Neural cell (in vitro differentiated cells): Measurements from ENCODE around the gene TBPL1. TPM values are rescaled to one million over a fixed set of nuclear protein-coding genes. Genes with fewer than 3 reads are reported as not detected.

Experiments used
- H2AFZ ChIP-seq: fragments of 200-600, 300-800 bp; sonication (generic), shearing (Covaris generic); 2 replicates; pipeline ENCODE4 v1.6.0; 2014; ENCODE audit warnings: low read depth, mild to moderate bottlenecking, antibody characterized with exemption, low read length, moderate library complexity
- H3F3A ChIP-seq: fragments of 200-600 bp; shearing (Covaris generic); 2 replicates; pipeline ENCODE4 v1.6.1; 2016; ENCODE audit warnings: mild to moderate bottlenecking, moderate library complexity, mixed read lengths, antibody characterized with exemption, low read length; ENCODE audit not compliant: insufficient read depth, poor library complexity, severe bottlenecking
- H3K27ac ChIP-seq: fragments of 200-600, 300-800 bp; sonication (generic), shearing (Covaris generic); 2 replicates; pipeline ENCODE4 v1.5.1; 2014; ENCODE audit warnings: mild to moderate bottlenecking, low read length, moderate library complexity
- H3K27me3 ChIP-seq: fragments of 300-800, 200-600 bp; sonication (generic), shearing (Covaris generic); 2 replicates; pipeline ENCODE4 v1.6.0; 2014; ENCODE audit warnings: mild to moderate bottlenecking, low read depth, low read length, moderate library complexity; ENCODE audit not compliant: insufficient read depth
- H3K36me3 ChIP-seq: fragments of 300-800, 200-600 bp; sonication (generic), shearing (Covaris generic); 2 replicates; pipeline ENCODE4 v1.5.1; 2014; ENCODE audit warnings: mild to moderate bottlenecking, antibody characterized with exemption, low read length, moderate library complexity; ENCODE audit not compliant: insufficient read depth
- H3K4me2 ChIP-seq: fragments of 300-800, 200-600 bp; sonication (generic), shearing (Covaris generic); 2 replicates; pipeline ENCODE4 v1.6.0; 2014; ENCODE audit warnings: mild to moderate bottlenecking, low read length
- H3K4me3 ChIP-seq: fragments of 300-800, 200-600 bp; sonication (generic), shearing (Covaris generic); 2 replicates; pipeline ENCODE4 v1.5.1; 2014; ENCODE audit warnings: mild to moderate bottlenecking, low read length, moderate library complexity
- H3K79me2 ChIP-seq: fragments of 200-600 bp; shearing (Covaris generic); replicated peaks from 2 replicates; pipeline ENCODE4 v1.6.0; 2014; ENCODE audit warnings: mild to moderate bottlenecking, low read length, moderate library complexity; ENCODE audit not compliant: insufficient read depth
- H3K9ac ChIP-seq: fragments of 300-800, 200-600 bp; sonication (generic), shearing (Covaris generic); 2 replicates; pipeline ENCODE4 v1.6.1; 2016; ENCODE audit warnings: mild to moderate bottlenecking, low read length, mixed read lengths
- H3K9me2 ChIP-seq: fragments of 200-600 bp; shearing (Covaris generic); 2 replicates; pipeline ENCODE4 v1.6.1; 2016; ENCODE audit warnings: mild to moderate bottlenecking, low read length, mixed read lengths; ENCODE audit not compliant: insufficient read depth
- H3K9me3 ChIP-seq: fragments of 200-600, 300-800 bp; sonication (generic), shearing (Covaris generic); 2 replicates; pipeline ENCODE4 v1.6.1; 2016; ENCODE audit warnings: mild to moderate bottlenecking, mixed run types, low read length, moderate library complexity, mixed read lengths
- H4K20me1 ChIP-seq: fragments of 200-600 bp; shearing (Covaris generic); 2 replicates; pipeline ENCODE4 v1.6.1; 2016; ENCODE audit warnings: mild to moderate bottlenecking, mixed run types; ENCODE audit not compliant: insufficient read depth
- EP300 ChIP-seq: fragments of 450-650 bp; conservative IDR thresholded peaks from 2 replicates; pipeline ENCODE4 v1.6.1; 2014; ENCODE audit warnings: antibody characterized with exemption, mild to moderate bottlenecking, moderate library complexity; ENCODE audit not compliant: poor library complexity, severe bottlenecking
- EZH2 ChIP-seq: fragments of 200-600, 300-800 bp; shearing (Covaris generic), sonication (generic); IDR thresholded peaks from 2 replicates; pipeline ENCODE4 v1.6.1; 2014; ENCODE audit warnings: antibody characterized with exemption, low read length, borderline replicate concordance, mild to moderate bottlenecking; ENCODE audit not compliant: insufficient read depth, poor library complexity, severe bottlenecking
- MXI1 ChIP-seq: fragments of 450-650 bp; conservative IDR thresholded peaks from 2 replicates; pipeline ENCODE4 v1.6.1; 2014; ENCODE audit warnings: antibody characterized with exemption, mild to moderate bottlenecking; ENCODE audit not compliant: poor library complexity, severe bottlenecking
- POLR2AphosphoS5 ChIP-seq: IDR thresholded peaks from 2 replicates; pipeline ENCODE4 v1.6.1; 2012
- RAD21 ChIP-seq: fragments of 450-650 bp; conservative IDR thresholded peaks from 2 replicates; pipeline ENCODE4 v1.6.1; 2014; ENCODE audit warnings: antibody characterized with exemption, mild to moderate bottlenecking, moderate library complexity
- SMC3 ChIP-seq: fragments of 450-650 bp; conservative IDR thresholded peaks from 2 replicates; pipeline ENCODE4 v1.6.1; 2014; ENCODE audit warnings: antibody characterized with exemption, mild to moderate bottlenecking, moderate library complexity; ENCODE audit not compliant: poor library complexity
- TAF1 ChIP-seq: IDR thresholded peaks from 2 replicates; pipeline ENCODE4 v1.6.1; 2012; ENCODE audit warnings: low read depth
- polyA plus RNA-seq: library from polyadenylated mRNA; depleted of rRNA; stranded (reverse); fragments of >200 nt; gene quantifications from 2 replicates; pipeline ENCODE4 v1.2.3, GENCODE V29; 2014
- TF ChIP-seq, protein P1 (sequence below): IDR thresholded peaks from 2 replicates; pipeline ENCODE4 v1.6.1; 2012; ENCODE audit warnings: borderline replicate concordance
- TF ChIP-seq, protein P2 (sequence below): fragments of 450-650 bp; IDR thresholded peaks from 2 replicates; pipeline ENCODE4 v1.5.1; 2014; ENCODE audit warnings: antibody characterized with exemption, mild to moderate bottlenecking, moderate library complexity; ENCODE audit not compliant: poor library complexity, severe bottlenecking

The TBPL1 gene
- polyA plus RNA-seq, 1 donor from 2014 or later: 110 TPM

DNA sequence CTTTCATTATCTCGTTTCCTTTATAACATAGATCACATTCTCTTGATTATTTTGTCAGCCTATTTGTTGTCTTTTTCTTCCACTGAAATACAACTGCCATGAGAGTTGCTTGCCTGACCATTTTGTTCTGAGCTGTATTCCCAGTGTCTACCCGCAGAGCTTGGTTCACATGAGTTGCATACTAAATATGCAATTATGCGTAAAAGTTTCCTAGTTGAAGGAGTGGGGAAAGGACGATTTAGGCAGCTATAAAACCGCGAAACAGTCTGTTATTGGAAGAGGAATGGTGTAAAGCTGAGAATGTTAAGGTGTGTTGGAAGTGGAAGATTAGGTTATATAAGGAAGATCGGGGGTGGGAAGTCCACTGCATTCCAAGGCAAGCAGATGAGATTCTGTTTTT is 8.8 kb downstream of the TBPL1 start:
- H3K9me3 ChIP-seq: no peaks in the 10 kb centered on the region
- H3K79me2 ChIP-seq: peaks cover 77% of the 10 kb centered on the region
- no peak for TF ChIP-seq MXI1
- TF ChIP-seq, protein P1, sequence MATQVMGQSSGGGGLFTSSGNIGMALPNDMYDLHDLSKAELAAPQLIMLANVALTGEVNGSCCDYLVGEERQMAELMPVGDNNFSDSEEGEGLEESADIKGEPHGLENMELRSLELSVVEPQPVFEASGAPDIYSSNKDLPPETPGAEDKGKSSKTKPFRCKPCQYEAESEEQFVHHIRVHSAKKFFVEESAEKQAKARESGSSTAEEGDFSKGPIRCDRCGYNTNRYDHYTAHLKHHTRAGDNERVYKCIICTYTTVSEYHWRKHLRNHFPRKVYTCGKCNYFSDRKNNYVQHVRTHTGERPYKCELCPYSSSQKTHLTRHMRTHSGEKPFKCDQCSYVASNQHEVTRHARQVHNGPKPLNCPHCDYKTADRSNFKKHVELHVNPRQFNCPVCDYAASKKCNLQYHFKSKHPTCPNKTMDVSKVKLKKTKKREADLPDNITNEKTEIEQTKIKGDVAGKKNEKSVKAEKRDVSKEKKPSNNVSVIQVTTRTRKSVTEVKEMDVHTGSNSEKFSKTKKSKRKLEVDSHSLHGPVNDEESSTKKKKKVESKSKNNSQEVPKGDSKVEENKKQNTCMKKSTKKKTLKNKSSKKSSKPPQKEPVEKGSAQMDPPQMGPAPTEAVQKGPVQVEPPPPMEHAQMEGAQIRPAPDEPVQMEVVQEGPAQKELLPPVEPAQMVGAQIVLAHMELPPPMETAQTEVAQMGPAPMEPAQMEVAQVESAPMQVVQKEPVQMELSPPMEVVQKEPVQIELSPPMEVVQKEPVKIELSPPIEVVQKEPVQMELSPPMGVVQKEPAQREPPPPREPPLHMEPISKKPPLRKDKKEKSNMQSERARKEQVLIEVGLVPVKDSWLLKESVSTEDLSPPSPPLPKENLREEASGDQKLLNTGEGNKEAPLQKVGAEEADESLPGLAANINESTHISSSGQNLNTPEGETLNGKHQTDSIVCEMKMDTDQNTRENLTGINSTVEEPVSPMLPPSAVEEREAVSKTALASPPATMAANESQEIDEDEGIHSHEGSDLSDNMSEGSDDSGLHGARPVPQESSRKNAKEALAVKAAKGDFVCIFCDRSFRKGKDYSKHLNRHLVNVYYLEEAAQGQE: no peak
- H3K9ac ChIP-seq: no peak overlapping the region
- H3K27me3 ChIP-seq: no peaks in the 10 kb centered on the region
- H3K27ac ChIP-seq: no peak overlapping the region
- H3K36me3 ChIP-seq: no peaks in the 10 kb centered on the region
- H2AFZ ChIP-seq: no peak overlapping the region
- no peaks in the 10 kb centered on the region for H3F3A ChIP-seq
- no peak overlapping the region for H3K4me3 ChIP-seq
- no peaks in the 10 kb centered on the region for H4K20me1 ChIP-seq
- H3K4me2 ChIP-seq: no peak overlapping the region
- H3K9me2 ChIP-seq: no peaks in the 10 kb centered on the region

- Histone ChIP-seq H3K9me2 (no peaks in the 10 kb centered on the region), H3K4me2 (no peak overlapping the region), H3K79me2 (peaks cover 72% of the 10 kb centered on the region), H3K9me3 (no peaks in the 10 kb centered on the region), H3K4me3 (no peak overlapping the region), H3K27me3 (no peaks in the 10 kb centered on the region), H3F3A (no peaks in the 10 kb centered on the region), H3K27ac (no peak overlapping the region), H4K20me1 (no peaks in the 10 kb centered on the region), H2AFZ (no peak overlapping the region), H3K9ac (no peak overlapping the region), H3K36me3 (no peaks in the 10 kb centered on the region)
- TF ChIP-seq, protein P2, sequence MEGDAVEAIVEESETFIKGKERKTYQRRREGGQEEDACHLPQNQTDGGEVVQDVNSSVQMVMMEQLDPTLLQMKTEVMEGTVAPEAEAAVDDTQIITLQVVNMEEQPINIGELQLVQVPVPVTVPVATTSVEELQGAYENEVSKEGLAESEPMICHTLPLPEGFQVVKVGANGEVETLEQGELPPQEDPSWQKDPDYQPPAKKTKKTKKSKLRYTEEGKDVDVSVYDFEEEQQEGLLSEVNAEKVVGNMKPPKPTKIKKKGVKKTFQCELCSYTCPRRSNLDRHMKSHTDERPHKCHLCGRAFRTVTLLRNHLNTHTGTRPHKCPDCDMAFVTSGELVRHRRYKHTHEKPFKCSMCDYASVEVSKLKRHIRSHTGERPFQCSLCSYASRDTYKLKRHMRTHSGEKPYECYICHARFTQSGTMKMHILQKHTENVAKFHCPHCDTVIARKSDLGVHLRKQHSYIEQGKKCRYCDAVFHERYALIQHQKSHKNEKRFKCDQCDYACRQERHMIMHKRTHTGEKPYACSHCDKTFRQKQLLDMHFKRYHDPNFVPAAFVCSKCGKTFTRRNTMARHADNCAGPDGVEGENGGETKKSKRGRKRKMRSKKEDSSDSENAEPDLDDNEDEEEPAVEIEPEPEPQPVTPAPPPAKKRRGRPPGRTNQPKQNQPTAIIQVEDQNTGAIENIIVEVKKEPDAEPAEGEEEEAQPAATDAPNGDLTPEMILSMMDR: no peak
- TF ChIP-seq, protein P1: no peak
- TF ChIP-seq SMC3 (no peak), EP300 (no peak), POLR2AphosphoS5 (no peak), TAF1 (no peak), EZH2 (no peak), RAD21 (no peak)
These were observed 11.0 kb downstream of the TBPL1 start for GRCh38 chr6:133964052-133964451.
